Breast epithelium (tissue), 3 donors: Measurements from ENCODE around the gene RNU6-9.

Experiments
- CTCF ChIP-seq, 3 donors: fragments of 450-650 bp; IDR thresholded peaks; one replicate each; pipeline ENCODE4 v1.5.1; 2016 to 2017; ENCODE audit warnings: antibody characterized with exemption in 3 of 3, mild to moderate bottlenecking in 3 of 3, moderate library complexity in 3 of 3
- POLR2AphosphoS5 ChIP-seq, 3 donors: sonication (generic); formaldehyde crosslinking; IDR thresholded peaks; one replicate each; pipeline ENCODE4 v1.6.1; 2017; ENCODE audit warnings: antibody characterized with exemption in 3 of 3

- TF ChIP-seq CTCF (IDR thresholded peaks at IDR 0.05) (no peak), POLR2AphosphoS5 (IDR thresholded peaks at IDR 0.05) (no peak)
These were observed 42.9 kb downstream of the RNU6-9 start for GRCh38 chr19:936175-936546.
